Measurements from ENCODE around the gene NRAP.

- no peak for TF ChIP-seq ZNF274 (IDR thresholded peaks at IDR 0.05; ENCODE audit: low read depth, low read length)
- TF ChIP-seq YY1 (IDR thresholded peaks at IDR 0.05; ENCODE audit: insufficient read depth, insufficient read length), result no peak
- TF ChIP-seq SUZ12 (IDR thresholded peaks at IDR 0.05; ENCODE audit: extremely low read depth, insufficient read depth, insufficient read length), result no peak
These were observed 35.2 kb downstream of the NRAP start for GRCh38 chr10:113628607-113629153.
